CD4-positive, alpha-beta T cell (primary cell): ENCODE data around the gene PPP4R2. TPM values are rescaled to one million over a fixed set of nuclear protein-coding genes. Genes with fewer than 3 reads are reported as not detected.

Experiments used
- ATAC-seq: fragments of 200-7000 bp; cut with Tn5 transposase; one replicate; pipeline ENCODE4 v1.10.0; 2022; ENCODE audit warnings: mild to moderate bottlenecking; ENCODE audit not compliant: poor library complexity
- CTCF ChIA-PET: fragments of 350-600 bp; sonication (Branson Sonifier 250); formaldehyde crosslinking; loops from one replicate; lab custom pipeline; 2021; ENCODE audit warnings: antibody characterized with exemption, inconsistent platforms; lab: Charles Lee
- POLR2A ChIA-PET: fragments of 350-600 bp; sonication (Branson Sonifier 250); formaldehyde crosslinking; loops from one replicate; lab custom pipeline; 2021; ENCODE audit warnings: antibody characterized with exemption, inconsistent platforms; lab: Charles Lee
- DNase-seq, 14 experiments: peaks; one replicate each; pipeline ENCODE4 v3.0.0-alpha.2; 2013 to 2020; ENCODE audit warnings: mixed read lengths in 2 of 14
- H3K27ac ChIP-seq, 2 donors: one replicate each; pipeline versions ENCODE4 v1.5.1 to v1.7.0; 2013; ENCODE audit warnings: low read length in 2 of 2, low read depth in 1 of 2, mild to moderate bottlenecking in 1 of 2
- H3K27me3 ChIP-seq, 2 experiments: 1 replicate in 1 of 2; 2 replicates in 1 of 2; pipeline versions ENCODE4 v1.6.1 to v1.7.0; 2013; ENCODE audit warnings: low read length in 2 of 2, control low read depth in 1 of 2, mild to moderate bottlenecking in 1 of 2, moderate library complexity in 1 of 2; ENCODE audit not compliant: insufficient read depth in 2 of 2, control insufficient read depth in 1 of 2
- H3K36me3 ChIP-seq: one replicate; pipeline ENCODE4 v1.6.1; 2013; ENCODE audit warnings: low read length, control low read depth; ENCODE audit not compliant: insufficient read depth
- H3K4me1 ChIP-seq: one replicate; pipeline ENCODE4 v1.6.1; 2013; ENCODE audit warnings: low read length, control low read depth; ENCODE audit not compliant: insufficient read depth
- H3K4me3 ChIP-seq: one replicate; pipeline ENCODE4 v1.5.1; 2013; ENCODE audit warnings: mild to moderate bottlenecking, low read length, moderate library complexity
- H3K9me3 ChIP-seq, 2 experiments: 1 replicate in 1 of 2; 2 replicates in 1 of 2; pipeline versions ENCODE4 v1.6.1 to v1.7.0; 2013; ENCODE audit warnings: low read length in 2 of 2, mild to moderate bottlenecking in 2 of 2, control low read depth in 1 of 2, moderate library complexity in 1 of 2; ENCODE audit not compliant: control insufficient read depth in 1 of 2, insufficient read depth in 1 of 2
- H3K27ac Mint-ChIP-seq: one replicate; pipeline ENCODE4 v1.8.0; 2020; ENCODE audit warnings: mixed read lengths
- H3K27me3 Mint-ChIP-seq: one replicate; pipeline ENCODE4 v1.8.0; 2021; ENCODE audit warnings: mixed read lengths
- H3K36me3 Mint-ChIP-seq: one replicate; pipeline ENCODE4 v1.8.0; 2021; ENCODE audit warnings: low read depth, mixed read lengths
- H3K4me1 Mint-ChIP-seq: one replicate; pipeline ENCODE4 v1.8.0; 2021; ENCODE audit warnings: low read depth, mixed read lengths
- H3K4me3 Mint-ChIP-seq: one replicate; pipeline ENCODE4 v1.8.0; 2020; ENCODE audit warnings: mild to moderate bottlenecking, mixed read lengths
- H3K9me3 Mint-ChIP-seq: one replicate; pipeline ENCODE4 v1.8.0; 2020; ENCODE audit warnings: mixed read lengths
- intact Hi-C, 2 experiments: fragments of 100-400 bp; cut with DNase I in 1 of 2; cut with micrococcal nuclease in 1 of 2; formaldehyde crosslinking; loops; one replicate each; pipeline versions ENCODE4 v1.15.1 to v1.9.0; 2023 to 2025; cut with DNase I, micrococcal nuclease
- total RNA-seq, 174 experiments: library from RNA in 2 of 174; stranded (reverse) in 2 of 174; gene quantifications; one replicate each; pipeline ENCODE4 v1.2.3 and lab custom pipeline; 2021 to 2026
- TF ChIP-seq, protein P1 (sequence below): fragments of 200-600 bp; IDR thresholded peaks from one replicate; pipeline ENCODE4 v1.8.0; 2022; ENCODE audit warnings: antibody characterized with exemption, mild to moderate bottlenecking

The PPP4R2 gene
- total RNA-seq, 2 experiments from 2014 or later = 67.8 to 80.3 TPM

DNA sequence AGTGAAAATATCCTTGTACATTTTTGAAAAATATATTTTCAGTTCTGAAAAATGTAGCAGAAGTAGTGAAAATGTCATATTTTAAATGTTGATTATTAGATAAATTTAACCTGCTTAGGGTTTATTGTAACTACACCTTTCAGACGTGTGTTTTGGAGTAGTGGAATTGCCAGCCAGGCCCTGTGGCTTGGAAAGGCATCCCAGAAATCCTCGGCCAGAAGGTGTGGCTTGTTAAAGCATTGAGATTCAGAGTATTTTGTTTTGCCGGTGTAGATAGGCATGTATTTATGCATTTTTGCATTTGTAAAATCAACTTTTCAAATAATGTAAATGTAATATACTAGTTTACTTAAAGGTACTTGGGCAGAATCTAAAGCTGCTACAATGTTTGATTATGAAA is 71.8 kb downstream of the PPP4R2 start:
- TF ChIP-seq, protein P1, sequence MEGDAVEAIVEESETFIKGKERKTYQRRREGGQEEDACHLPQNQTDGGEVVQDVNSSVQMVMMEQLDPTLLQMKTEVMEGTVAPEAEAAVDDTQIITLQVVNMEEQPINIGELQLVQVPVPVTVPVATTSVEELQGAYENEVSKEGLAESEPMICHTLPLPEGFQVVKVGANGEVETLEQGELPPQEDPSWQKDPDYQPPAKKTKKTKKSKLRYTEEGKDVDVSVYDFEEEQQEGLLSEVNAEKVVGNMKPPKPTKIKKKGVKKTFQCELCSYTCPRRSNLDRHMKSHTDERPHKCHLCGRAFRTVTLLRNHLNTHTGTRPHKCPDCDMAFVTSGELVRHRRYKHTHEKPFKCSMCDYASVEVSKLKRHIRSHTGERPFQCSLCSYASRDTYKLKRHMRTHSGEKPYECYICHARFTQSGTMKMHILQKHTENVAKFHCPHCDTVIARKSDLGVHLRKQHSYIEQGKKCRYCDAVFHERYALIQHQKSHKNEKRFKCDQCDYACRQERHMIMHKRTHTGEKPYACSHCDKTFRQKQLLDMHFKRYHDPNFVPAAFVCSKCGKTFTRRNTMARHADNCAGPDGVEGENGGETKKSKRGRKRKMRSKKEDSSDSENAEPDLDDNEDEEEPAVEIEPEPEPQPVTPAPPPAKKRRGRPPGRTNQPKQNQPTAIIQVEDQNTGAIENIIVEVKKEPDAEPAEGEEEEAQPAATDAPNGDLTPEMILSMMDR = no peak

DNA sequence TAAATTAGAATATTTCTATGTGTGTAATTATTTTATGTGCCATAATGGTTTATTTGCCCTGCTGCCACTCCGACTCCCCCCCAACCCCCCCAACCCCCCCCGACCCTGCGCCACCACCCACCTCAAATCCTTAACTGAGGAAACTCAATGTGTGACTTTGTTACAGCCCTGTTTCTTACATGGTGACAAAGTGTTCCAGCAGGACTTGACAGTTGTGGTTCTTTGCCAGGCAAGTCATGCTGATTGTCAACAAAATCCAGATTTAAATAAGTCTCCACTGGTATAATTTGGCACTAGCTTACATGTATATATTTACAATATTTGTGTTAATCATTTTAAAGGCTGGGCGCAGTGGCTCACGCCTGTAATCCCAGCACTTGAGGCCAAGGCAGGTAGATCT is 72.6 kb downstream of the PPP4R2 start:
- ChIA-PET POLR2A (no interaction called here), CTCF (no interaction called here)
- H3K27ac Mint-ChIP-seq = no peak overlapping the region
- H3K4me1 Mint-ChIP-seq = peaks cover 17% of the 10 kb centered on the region
- Histone ChIP-seq H3K27ac (no peak overlapping the region), H3K27me3 (no peaks in the 10 kb centered on the region), H3K36me3 (peaks cover 11% of the 10 kb centered on the region), H3K9me3 (no peaks in the 10 kb centered on the region), H3K4me1 (no peaks in the 10 kb centered on the region), H3K4me3 (no peak overlapping the region)
- no peak overlapping the region for H3K4me3 Mint-ChIP-seq
- no peak for DNase-seq
- peaks cover 33% of the 10 kb centered on the region for H3K36me3 Mint-ChIP-seq
- no peaks in the 10 kb centered on the region for H3K27me3 Mint-ChIP-seq
- no peaks in the 10 kb centered on the region for H3K9me3 Mint-ChIP-seq
- intact Hi-C loops = no loop called here
- TF ChIP-seq, protein P1 = no peak
- no peak for ATAC-seq

More for the DNA sequence above, 71.8 kb downstream of the PPP4R2 start:
- no peaks in the 10 kb centered on the region for H3K27me3 ChIP-seq
- peaks cover 18% of the 10 kb centered on the region for H3K36me3 ChIP-seq
- H3K27ac Mint-ChIP-seq = no peak overlapping the region
- CTCF ChIA-PET = no interaction called here
- H3K4me3 Mint-ChIP-seq = no peak overlapping the region
- POLR2A ChIA-PET = no interaction called here
- H3K27ac ChIP-seq = no peak overlapping the region
- peaks cover 17% of the 10 kb centered on the region for H3K4me1 Mint-ChIP-seq
- H3K27me3 Mint-ChIP-seq = no peaks in the 10 kb centered on the region
- ATAC-seq (no peak), DNase-seq (no peak)
- no peaks in the 10 kb centered on the region for H3K4me1 ChIP-seq
- H3K9me3 ChIP-seq = no peaks in the 10 kb centered on the region
- H3K4me3 ChIP-seq = no peak overlapping the region
- peaks cover 35% of the 10 kb centered on the region for H3K36me3 Mint-ChIP-seq
- intact Hi-C loops = no loop called here
- H3K9me3 Mint-ChIP-seq = no peaks in the 10 kb centered on the region

GRCh38 chr3:73069775-73070444 is 73.3 kb downstream of the PPP4R2 start:
- no peak for DNase-seq
- Histone ChIP-seq H3K4me1 (no peaks in the 10 kb centered on the region), H3K36me3 (peaks cover 9% of the 10 kb centered on the region), H3K27me3 (no peaks in the 10 kb centered on the region), H3K9me3 (no peaks in the 10 kb centered on the region), H3K4me3 (no peak overlapping the region), H3K27ac (no peak overlapping the region)
- Mint-ChIP-seq H3K27ac (no peak overlapping the region), H3K4me3 (no peak overlapping the region), H3K27me3 (no peaks in the 10 kb centered on the region), H3K9me3 (no peaks in the 10 kb centered on the region), H3K4me1 (peaks cover 17% of the 10 kb centered on the region), H3K36me3 (peaks cover 26% of the 10 kb centered on the region)
- TF ChIP-seq, protein P1 = no peak
- ChIA-PET CTCF (interaction anchor here (1.5 kb wide), 1 partner anchor 13 kb away, joined by 3 read pairs; no protein-coding TSS in a partner anchor), POLR2A (no interaction called here)
- intact Hi-C loops = no loop called here
- ATAC-seq = no peak
